LNCaP clone FGC (cell line): Measurements from ENCODE around the gene CDC34.

Experiments used
- DNase-seq: peaks from one replicate; pipeline ENCODE4 v3.0.0-alpha.2; 2011; ENCODE audit warnings: low read depth
- H3K4me3 ChIP-seq: 2 replicates; pipeline ENCODE4 v1.5.1; 2011; ENCODE audit warnings: mild to moderate bottlenecking, low read depth, low read length, control low read depth
- TF ChIP-seq, protein P1 (sequence below): IDR thresholded peaks from 2 replicates; pipeline ENCODE4 v1.5.1; 2012; ENCODE audit warnings: mild to moderate bottlenecking; ENCODE audit not compliant: control insufficient read depth, insufficient read depth; ENCODE audit errors: extremely low read depth

CDC34 gene

GRCh38 chr19:547836-548720, 16.5 kb downstream of the CDC34 start:
- no peak for DNase-seq
- TF ChIP-seq, protein P1, sequence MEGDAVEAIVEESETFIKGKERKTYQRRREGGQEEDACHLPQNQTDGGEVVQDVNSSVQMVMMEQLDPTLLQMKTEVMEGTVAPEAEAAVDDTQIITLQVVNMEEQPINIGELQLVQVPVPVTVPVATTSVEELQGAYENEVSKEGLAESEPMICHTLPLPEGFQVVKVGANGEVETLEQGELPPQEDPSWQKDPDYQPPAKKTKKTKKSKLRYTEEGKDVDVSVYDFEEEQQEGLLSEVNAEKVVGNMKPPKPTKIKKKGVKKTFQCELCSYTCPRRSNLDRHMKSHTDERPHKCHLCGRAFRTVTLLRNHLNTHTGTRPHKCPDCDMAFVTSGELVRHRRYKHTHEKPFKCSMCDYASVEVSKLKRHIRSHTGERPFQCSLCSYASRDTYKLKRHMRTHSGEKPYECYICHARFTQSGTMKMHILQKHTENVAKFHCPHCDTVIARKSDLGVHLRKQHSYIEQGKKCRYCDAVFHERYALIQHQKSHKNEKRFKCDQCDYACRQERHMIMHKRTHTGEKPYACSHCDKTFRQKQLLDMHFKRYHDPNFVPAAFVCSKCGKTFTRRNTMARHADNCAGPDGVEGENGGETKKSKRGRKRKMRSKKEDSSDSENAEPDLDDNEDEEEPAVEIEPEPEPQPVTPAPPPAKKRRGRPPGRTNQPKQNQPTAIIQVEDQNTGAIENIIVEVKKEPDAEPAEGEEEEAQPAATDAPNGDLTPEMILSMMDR = no peak
- H3K4me3 ChIP-seq = no peak overlapping the region

DNA sequence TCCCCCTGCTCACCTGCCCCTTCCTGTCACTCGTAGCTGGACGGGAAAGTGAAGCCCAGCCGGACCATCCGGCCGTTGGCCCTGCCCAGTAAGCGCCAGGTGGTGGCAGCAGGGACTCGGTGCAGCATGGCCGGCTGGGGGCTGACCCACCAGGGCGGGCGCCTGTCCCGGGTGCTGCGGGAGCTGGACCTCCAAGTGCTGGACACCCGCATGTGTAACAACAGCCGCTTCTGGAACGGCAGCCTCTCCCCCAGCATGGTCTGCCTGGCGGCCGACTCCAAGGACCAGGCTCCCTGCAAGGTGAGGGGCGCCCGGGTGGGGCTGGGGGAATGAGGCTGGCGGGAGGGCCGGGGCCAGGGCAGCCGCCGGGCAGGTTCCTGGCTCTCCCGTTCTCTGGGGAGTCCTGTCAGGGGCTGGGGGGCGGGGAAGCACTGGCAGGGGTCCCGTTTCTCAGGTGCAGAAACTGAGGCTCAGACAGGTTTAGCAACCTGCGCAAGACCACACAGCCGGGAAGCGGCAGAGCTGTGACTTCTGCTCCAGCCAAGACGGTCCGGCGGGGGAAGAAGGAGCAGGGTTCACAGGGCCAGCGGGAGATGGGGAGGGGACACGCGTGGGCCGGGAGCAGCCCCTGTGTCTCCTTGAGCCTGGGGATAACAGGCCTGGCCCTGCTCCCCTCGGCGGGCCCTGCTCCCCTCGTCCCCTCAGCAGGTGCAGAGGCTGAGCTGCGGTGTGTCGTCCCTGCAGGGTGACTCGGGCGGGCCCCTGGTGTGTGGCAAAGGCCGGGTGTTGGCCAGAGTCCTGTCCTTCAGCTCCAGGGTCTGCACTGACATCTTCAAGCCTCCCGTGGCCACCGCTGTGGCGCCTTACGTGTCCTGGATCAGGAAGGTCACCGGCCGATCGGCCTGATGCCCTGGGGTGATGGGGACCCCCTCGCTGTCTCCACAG, 17.6 kb downstream of the CDC34 start:
- no peak overlapping the region for H3K4me3 ChIP-seq
- TF ChIP-seq, protein P1 = no peak
- DNase-seq = no peak

DNA sequence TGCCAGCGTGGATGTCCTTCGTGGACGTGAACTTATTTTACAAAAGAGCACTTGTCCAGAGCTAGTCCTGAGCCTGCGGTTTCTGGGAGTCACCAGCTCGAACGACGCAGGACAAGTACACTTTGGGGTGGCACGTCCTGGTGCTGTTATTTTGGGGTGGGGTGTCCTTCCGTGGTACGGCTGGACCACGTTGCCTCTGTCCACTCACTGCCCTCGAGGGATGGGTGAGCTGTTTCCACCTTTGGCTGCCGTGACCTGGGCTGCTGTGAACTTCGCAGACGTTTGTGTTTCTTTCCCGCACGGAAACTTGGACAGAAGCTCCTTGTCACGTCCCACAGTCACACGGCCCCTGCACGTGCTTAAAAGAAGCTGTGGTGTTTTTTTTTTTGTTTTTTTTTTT, 23.3 kb downstream of the CDC34 start:
- no peak for DNase-seq
- TF ChIP-seq, protein P1 = no peak
- H3K4me3 ChIP-seq = no peak overlapping the region

- H3K4me3 ChIP-seq = no peak overlapping the region
- no peak for DNase-seq
- TF ChIP-seq, protein P1 = no peak
Measured at GRCh38 chr19:555474-555808, 23.9 kb downstream of the CDC34 start.

- no peak overlapping the region for H3K4me3 ChIP-seq
- TF ChIP-seq, protein P1 = no peak
- no peak for DNase-seq
Measured at GRCh38 chr19:556611-557382, 25.2 kb downstream of the CDC34 start.

DNA sequence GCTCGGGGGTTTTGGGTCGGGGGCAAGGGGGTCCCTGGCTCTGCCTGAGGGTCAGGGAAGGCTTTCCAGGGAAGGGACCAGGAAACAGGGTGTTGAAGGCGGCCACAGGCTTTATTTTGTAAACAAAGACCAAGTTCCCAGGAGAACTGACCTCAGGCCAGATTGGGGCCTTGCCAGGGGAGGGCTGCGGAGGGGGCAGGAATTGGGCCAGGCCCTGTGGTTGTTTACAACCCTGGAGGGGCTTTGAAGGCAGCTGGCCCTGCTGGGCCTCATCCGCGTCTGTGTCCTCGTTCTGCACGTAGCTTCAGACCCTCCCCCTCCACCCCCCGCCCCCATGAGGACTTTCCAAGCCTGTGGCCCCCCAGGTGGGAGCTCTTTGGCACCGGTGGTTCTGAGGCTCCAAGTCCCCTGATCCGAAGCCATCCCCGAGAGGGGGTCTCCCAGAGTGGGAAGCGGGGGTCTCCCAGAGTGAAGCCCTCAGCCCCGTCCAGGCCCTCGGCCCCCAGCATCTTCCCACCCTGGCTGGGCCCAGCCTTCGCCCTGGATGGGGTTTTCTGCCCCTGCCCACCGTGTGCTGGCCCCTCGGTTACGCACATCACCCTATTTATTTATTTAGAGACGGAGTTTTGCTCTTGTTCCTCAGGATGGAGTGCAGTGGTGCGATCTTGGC, 27.3 kb downstream of the CDC34 start:
- H3K4me3 ChIP-seq = no peak overlapping the region
- DNase-seq = no peak
- TF ChIP-seq, protein P1 = no peak
